ENCODE data around the gene DPH5.

DNA sequence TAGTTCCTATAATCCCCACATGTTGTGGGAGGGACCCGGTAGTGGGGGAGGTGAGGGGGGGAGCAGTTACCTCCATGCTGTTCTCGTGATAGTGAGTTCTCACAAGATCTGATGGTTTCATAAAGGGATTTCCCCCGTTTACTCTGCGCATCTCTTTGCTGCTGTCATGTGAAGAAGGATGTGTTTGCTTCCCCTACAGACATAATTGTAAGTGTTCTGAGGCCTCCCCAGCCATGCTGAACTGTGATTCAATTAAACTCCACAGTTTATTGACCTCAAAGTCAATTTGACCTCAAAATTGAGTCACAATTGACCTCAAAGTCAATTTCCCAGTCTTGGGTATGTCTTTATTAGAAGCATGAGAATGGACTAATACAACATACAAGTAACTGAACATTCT is 19.7 kb downstream of the DPH5 start:
- TF ChIP-seq, protein P1, sequence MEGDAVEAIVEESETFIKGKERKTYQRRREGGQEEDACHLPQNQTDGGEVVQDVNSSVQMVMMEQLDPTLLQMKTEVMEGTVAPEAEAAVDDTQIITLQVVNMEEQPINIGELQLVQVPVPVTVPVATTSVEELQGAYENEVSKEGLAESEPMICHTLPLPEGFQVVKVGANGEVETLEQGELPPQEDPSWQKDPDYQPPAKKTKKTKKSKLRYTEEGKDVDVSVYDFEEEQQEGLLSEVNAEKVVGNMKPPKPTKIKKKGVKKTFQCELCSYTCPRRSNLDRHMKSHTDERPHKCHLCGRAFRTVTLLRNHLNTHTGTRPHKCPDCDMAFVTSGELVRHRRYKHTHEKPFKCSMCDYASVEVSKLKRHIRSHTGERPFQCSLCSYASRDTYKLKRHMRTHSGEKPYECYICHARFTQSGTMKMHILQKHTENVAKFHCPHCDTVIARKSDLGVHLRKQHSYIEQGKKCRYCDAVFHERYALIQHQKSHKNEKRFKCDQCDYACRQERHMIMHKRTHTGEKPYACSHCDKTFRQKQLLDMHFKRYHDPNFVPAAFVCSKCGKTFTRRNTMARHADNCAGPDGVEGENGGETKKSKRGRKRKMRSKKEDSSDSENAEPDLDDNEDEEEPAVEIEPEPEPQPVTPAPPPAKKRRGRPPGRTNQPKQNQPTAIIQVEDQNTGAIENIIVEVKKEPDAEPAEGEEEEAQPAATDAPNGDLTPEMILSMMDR (IDR thresholded peaks at IDR 0.05; ENCODE audit: low read depth, low read length) = no peak
- TF ChIP-seq EZH2phosphoT487 (IDR thresholded peaks at IDR 0.05; ENCODE audit: low read depth) = no peak
